ENCODE results near the gene METTL25B.
A peak's percentile ranks its signal among the peaks of the same experiment; 100 is the strongest.

The METTL25B gene

DNA sequence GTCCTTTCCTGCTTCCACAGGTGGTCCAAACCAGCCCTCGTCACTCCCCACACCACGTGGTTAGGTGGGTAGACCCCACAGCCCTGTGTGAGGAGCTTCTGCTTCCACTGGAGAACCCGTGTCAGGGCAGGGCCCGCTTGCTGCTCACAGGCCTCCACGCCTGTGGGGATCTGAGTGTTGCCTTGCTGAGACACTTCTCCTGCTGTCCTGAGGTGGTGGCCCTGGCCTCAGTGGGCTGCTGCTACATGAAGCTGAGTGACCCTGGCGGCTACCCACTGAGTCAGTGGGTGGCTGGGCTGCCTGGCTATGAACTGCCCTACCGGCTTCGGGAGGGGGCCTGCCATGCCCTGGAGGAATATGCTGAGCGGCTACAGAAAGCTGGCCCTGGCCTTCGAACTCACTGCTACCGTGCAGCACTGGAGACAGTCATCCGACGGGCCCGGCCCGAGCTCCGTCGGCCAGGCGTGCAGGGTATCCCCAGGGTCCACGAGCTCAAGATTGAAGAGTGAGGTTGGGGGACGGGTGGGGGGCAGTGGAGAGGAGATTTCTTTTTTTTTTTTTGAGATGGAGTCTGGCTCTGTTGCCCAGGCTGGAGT is 5.8 kb downstream of the METTL25B start:
- Histone ChIP-seq H3K27ac (ENCODE audit: low read length) (no peak overlapping the region), H3K27me3 (ENCODE audit: low read depth, low read length) (no peaks in the 10 kb centered on the region), H3K9ac (ENCODE audit: low read length) (no peak overlapping the region), H3K4me1 (ENCODE audit: low read length) (peaks cover 6% of the 10 kb centered on the region), H3K79me2 (ENCODE audit: low read length) (peaks cover 24% of the 10 kb centered on the region), H4K20me1 (ENCODE audit: insufficient read depth, low read length) (no peaks in the 10 kb centered on the region), H3K9me3 (ENCODE audit: insufficient read depth, low read length) (no peaks in the 10 kb centered on the region), H3K36me3 (replicated peaks; ENCODE audit: low read depth, low read length) (peaks cover 43% of the 10 kb centered on the region), H3K4me3 (ENCODE audit: low read length) (no peak overlapping the region), H3K4me2 (ENCODE audit: low read length) (no peak overlapping the region), H2AFZ (ENCODE audit: low read depth, low read length) (no peak overlapping the region)
- no peak for TF ChIP-seq EZH2phosphoT487 (IDR thresholded peaks at IDR 0.05; ENCODE audit: low read depth)
- TF ChIP-seq CTCF (IDR thresholded peaks at IDR 0.05; ENCODE audit: low read depth, low read length) = no peak

- Histone ChIP-seq H3K27me3 (ENCODE audit: low read depth, low read length) (no peaks in the 10 kb centered on the region), H3K9ac (ENCODE audit: low read length) (no peak overlapping the region), H2AFZ (ENCODE audit: low read depth, low read length) (no peak overlapping the region), H3K4me2 (ENCODE audit: low read length) (no peak overlapping the region), H3K36me3 (replicated peaks; ENCODE audit: low read depth, low read length) (peaks cover 44% of the 10 kb centered on the region), H3K27ac (ENCODE audit: low read length) (no peak overlapping the region), H3K4me3 (ENCODE audit: low read length) (no peak overlapping the region), H4K20me1 (ENCODE audit: insufficient read depth, low read length) (no peaks in the 10 kb centered on the region), H3K4me1 (ENCODE audit: low read length) (peaks cover 15% of the 10 kb centered on the region), H3K79me2 (ENCODE audit: low read length) (peaks cover 25% of the 10 kb centered on the region), H3K9me3 (ENCODE audit: insufficient read depth, low read length) (no peaks in the 10 kb centered on the region)
- TF ChIP-seq EZH2phosphoT487 (IDR thresholded peaks at IDR 0.05; ENCODE audit: low read depth) = no peak
- no peak for TF ChIP-seq CTCF (IDR thresholded peaks at IDR 0.05; ENCODE audit: low read depth, low read length)
Measured at GRCh38 chr1:156738407-156738806, 10.1 kb downstream of the METTL25B start.

DNA sequence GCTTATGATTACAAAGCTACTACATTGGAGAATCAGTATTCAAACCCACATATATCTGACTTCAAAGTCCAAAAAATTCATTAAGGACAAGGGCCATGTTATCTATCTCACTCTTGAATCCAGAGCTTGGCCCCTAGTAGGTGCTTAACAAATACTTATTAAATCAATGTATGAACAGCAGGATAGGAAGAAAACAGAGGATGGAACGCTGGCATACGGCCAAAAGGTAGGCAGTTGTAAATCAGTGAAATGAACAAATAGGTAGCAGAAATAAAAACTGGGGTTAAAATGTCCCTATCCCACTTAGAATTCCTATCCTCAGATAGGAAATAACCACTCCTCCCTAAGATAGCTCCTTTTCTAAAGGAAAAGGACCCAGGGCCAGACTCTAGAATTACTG is 10.6 kb downstream of the METTL25B start:
- H3K27ac ChIP-seq (ENCODE audit: low read length) = no peak overlapping the region
- H4K20me1 ChIP-seq (ENCODE audit: insufficient read depth, low read length) = no peaks in the 10 kb centered on the region
- H3K4me3 ChIP-seq (ENCODE audit: low read length) = no peak overlapping the region
- no peaks in the 10 kb centered on the region for H3K27me3 ChIP-seq (ENCODE audit: low read depth, low read length)
- no peak overlapping the region for H2AFZ ChIP-seq (ENCODE audit: low read depth, low read length)
- H3K36me3 ChIP-seq (replicated peaks; ENCODE audit: low read depth, low read length) = peaks cover 44% of the 10 kb centered on the region
- H3K4me2 ChIP-seq (ENCODE audit: low read length) = no peak overlapping the region
- H3K9ac ChIP-seq (ENCODE audit: low read length) = no peak overlapping the region
- H3K9me3 ChIP-seq (ENCODE audit: insufficient read depth, low read length) = no peaks in the 10 kb centered on the region
- H3K4me1 ChIP-seq (ENCODE audit: low read length) = peaks cover 15% of the 10 kb centered on the region
- TF ChIP-seq CTCF (IDR thresholded peaks at IDR 0.05; ENCODE audit: low read depth, low read length) = no peak
- TF ChIP-seq EZH2phosphoT487 (IDR thresholded peaks at IDR 0.05; ENCODE audit: low read depth) = no peak
- peaks cover 25% of the 10 kb centered on the region for H3K79me2 ChIP-seq (ENCODE audit: low read length)

GRCh38 chr1:156740237-156740740 is 12.0 kb downstream of the METTL25B start:
- TF ChIP-seq CTCF (IDR thresholded peaks at IDR 0.05; ENCODE audit: low read depth, low read length) (no peak), EZH2phosphoT487 (IDR thresholded peaks at IDR 0.05; ENCODE audit: low read depth) (no peak)
- 0 out of 2 replicates have a peak, but pooled peaks cover under 1% of the 10 kb centered on the region for H4K20me1 ChIP-seq (ENCODE audit: insufficient read depth, low read length)
- peak overlapping the region; percentile 83 for H3K4me3 ChIP-seq (ENCODE audit: low read length)
- H3K27me3 ChIP-seq (ENCODE audit: low read depth, low read length) = no peaks in the 10 kb centered on the region
- H2AFZ ChIP-seq (ENCODE audit: low read depth, low read length) = 0 out of 2 replicates have a peak overlapping the region, but pooled peaks have one; percentile 5
- peaks cover 50% of the 10 kb centered on the region for H3K36me3 ChIP-seq (replicated peaks; ENCODE audit: low read depth, low read length)
- H3K27ac ChIP-seq (ENCODE audit: low read length) = peak overlapping the region; percentile 81
- peak overlapping the region; percentile 75 for H3K4me2 ChIP-seq (ENCODE audit: low read length)
- H3K9ac ChIP-seq (ENCODE audit: low read length) = peak overlapping the region; percentile 73
- H3K79me2 ChIP-seq (ENCODE audit: low read length) = peaks cover 35% of the 10 kb centered on the region
- no peaks in the 10 kb centered on the region for H3K9me3 ChIP-seq (ENCODE audit: insufficient read depth, low read length)
- peaks cover 15% of the 10 kb centered on the region for H3K4me1 ChIP-seq (ENCODE audit: low read length)
